ENCODE results near the gene XXYLT1. TPM values are rescaled to one million over a fixed set of nuclear protein-coding genes. Genes with fewer than 3 reads are reported as not detected.

Gene XXYLT1
- total and polyA plus RNA-seq, 12 donors = 6.2 to 14.6 (median 9.3) TPM

DNA sequence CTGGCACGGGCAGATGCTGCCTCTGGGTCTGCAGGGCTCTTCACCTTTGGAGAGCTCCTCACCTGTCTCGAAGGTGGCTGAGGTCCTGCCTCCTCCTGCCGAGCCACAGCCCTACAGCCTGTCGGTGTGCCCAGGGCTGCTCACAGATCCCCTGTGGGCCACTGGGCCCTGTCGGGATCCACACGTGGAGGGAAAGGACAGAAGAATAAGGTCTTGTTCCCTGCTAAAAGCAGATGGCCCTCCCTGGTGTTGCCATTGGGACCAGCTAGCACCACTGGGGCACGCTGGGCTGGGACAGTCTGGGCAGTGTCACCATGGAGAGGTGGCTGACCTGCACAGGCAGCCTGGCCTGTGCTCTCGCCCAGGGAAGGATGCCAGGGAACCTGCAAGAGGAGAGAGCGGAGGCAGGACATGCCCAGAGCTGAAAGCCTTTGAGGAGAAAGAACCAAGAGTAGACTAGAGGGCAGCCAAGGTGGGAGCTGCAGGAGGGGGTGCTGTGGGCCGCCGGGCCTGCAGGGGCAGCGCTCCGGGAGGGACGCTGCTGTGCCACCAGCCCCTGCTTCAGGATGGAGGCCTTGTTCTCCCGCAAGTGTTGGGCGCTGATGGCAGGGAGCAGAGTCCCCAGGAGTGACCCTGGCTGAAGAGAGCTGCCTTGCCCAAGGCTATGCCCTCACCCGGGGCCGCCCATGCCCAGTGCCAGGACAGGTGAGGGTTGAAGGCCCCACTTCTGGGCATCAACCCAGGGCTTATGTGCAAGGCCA, 210.2 kb downstream of the XXYLT1 start:
- Histone ChIP-seq H3K36me3 (replicated peaks in 1 of 2) (no peaks in the 10 kb centered on the region), H3K27ac (no peak overlapping the region), H3K4me1 (replicated peaks in 1 of 2) (no peaks in the 10 kb centered on the region), H3K9me3 (replicated peaks in 1 of 3) (no peaks in the 10 kb centered on the region), H3K4me3 (no peak overlapping the region), H3K27me3 (no peaks in the 10 kb centered on the region)
- 83 to 90% (median 87%) methylated on average over 12 to 18 of the region's 18 CpGs for WGBS, 4 donors
- intact Hi-C loops (cut with DNase I) = no loop called here
- peak in 1 of 7 donors; percentile 26 for DNase-seq
- no peak for TF ChIP-seq POLR2A (IDR thresholded peaks at IDR 0.05)
- no peak for TF ChIP-seq CTCF (IDR thresholded peaks at IDR 0.05)

GRCh38 chr3:195060217-195060481, 210.8 kb downstream of the XXYLT1 start:
- Histone ChIP-seq H3K4me1 (replicated peaks in 1 of 2) (no peaks in the 10 kb centered on the region), H3K27me3 (no peaks in the 10 kb centered on the region), H3K9me3 (replicated peaks in 1 of 3) (no peaks in the 10 kb centered on the region), H3K4me3 (no peak overlapping the region), H3K27ac (no peak overlapping the region), H3K36me3 (replicated peaks in 1 of 2) (no peaks in the 10 kb centered on the region)
- DNase-seq = no peak
- intact Hi-C loops (cut with DNase I) = no loop called here
- TF ChIP-seq POLR2A (IDR thresholded peaks at IDR 0.05) = no peak
- TF ChIP-seq CTCF (IDR thresholded peaks at IDR 0.05) = no peak
- WGBS, 4 donors = 88 to 93% (median 92%) methylated on average over 2 to 3 of the region's 3 CpGs

DNA sequence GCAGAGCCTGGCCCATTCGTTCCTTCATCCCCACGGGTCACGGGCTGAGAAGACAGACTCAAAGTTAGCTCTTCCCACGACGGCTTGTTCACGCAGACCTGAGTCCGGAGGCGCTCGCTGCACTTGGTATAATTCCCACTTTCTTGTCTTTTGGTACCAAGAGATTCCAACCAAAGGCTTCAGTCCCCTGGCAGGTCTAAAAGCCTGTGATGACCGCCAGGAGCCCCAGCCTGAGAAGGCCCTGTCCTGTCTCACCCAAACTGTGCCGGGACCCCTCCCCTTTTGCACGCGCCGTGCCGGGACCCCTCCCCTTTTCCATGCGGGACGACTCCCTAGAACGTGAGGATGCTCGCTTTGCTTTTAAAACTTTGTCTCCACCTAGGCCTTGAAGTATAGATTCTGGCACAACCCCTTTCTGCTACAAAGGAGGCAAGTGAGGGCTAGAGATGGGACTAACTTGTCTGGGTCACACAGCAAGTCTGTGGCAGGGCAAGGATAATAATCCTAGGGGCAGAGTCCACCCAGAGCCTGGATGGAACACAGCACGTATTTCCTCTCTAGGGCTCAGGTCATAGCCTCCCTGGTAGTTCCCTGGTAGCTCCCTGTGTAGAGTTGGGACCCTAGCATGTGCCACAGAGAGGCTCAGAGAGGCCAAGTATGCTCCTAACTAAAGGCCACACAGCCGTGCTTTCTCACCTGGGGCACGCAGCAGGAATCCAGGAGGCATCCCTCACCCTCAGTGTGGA, 211.3 kb downstream of the XXYLT1 start:
- no peaks in the 10 kb centered on the region for H3K27me3 ChIP-seq
- H3K27ac ChIP-seq = no peak overlapping the region
- no peak for DNase-seq
- H3K36me3 ChIP-seq (replicated peaks in 1 of 2) = no peaks in the 10 kb centered on the region
- H3K9me3 ChIP-seq (replicated peaks in 1 of 3) = no peaks in the 10 kb centered on the region
- 72 to 92% (median 83%) methylated on average over 12 to 22 of the region's 22 CpGs for WGBS, 4 donors
- H3K4me1 ChIP-seq (replicated peaks in 1 of 2) = no peaks in the 10 kb centered on the region
- H3K4me3 ChIP-seq = no peak overlapping the region
- no peak for TF ChIP-seq CTCF (IDR thresholded peaks at IDR 0.05)
- no peak for TF ChIP-seq POLR2A (IDR thresholded peaks at IDR 0.05)
- intact Hi-C loops (cut with DNase I) = no loop called here

- intact Hi-C loops (cut with DNase I) = no loop called here
- no peaks in the 10 kb centered on the region for H3K27me3 ChIP-seq
- peak in 5 of 7 donors; percentile 31 to 75 (median 50) for DNase-seq
- no peak overlapping the region for H3K27ac ChIP-seq
- no peaks in the 10 kb centered on the region for H3K9me3 ChIP-seq (replicated peaks in 1 of 3)
- TF ChIP-seq POLR2A (IDR thresholded peaks at IDR 0.05) = no peak
- no peak for TF ChIP-seq CTCF (IDR thresholded peaks at IDR 0.05)
- H3K4me3 ChIP-seq = no peak overlapping the region
- H3K36me3 ChIP-seq (replicated peaks in 1 of 2) = no peaks in the 10 kb centered on the region
- H3K4me1 ChIP-seq (replicated peaks in 1 of 2) = no peaks in the 10 kb centered on the region
- 55 to 77% (median 66%) methylated on average over 6 to 13 of the region's 13 CpGs for WGBS, 4 donors
Measured at GRCh38 chr3:195059006-195059350, 212.0 kb downstream of the XXYLT1 start.

Measured in adrenal gland (tissue), 12 donors.